Activated CD4-positive, alpha-beta memory T cell treated with anti-CD3 and anti-CD28 coated beads, Interleukin-2, amount 10 ng/mL, durations not matched to agents 7 days and 5 days (primary cell): Measurements from ENCODE around the gene PITHD1. TPM values are rescaled to one million over a fixed set of nuclear protein-coding genes. Genes with fewer than 3 reads are reported as not detected.
"Not testable (repeated sequence)": the region's sequence is repeated elsewhere in the genome, so short reads cannot be mapped to it uniquely, and the experiment has no call there.

ENCODE experiments used
- CTCF ChIA-PET: fragments of 350-600 bp; sonication (Branson Sonifier 250); formaldehyde crosslinking; loops from one replicate; lab custom pipeline; 2021; ENCODE audit warnings: antibody characterized with exemption, inconsistent platforms; lab: Charles Lee
- POLR2A ChIA-PET: fragments of 350-600 bp; sonication (Branson Sonifier 250); formaldehyde crosslinking; loops from one replicate; lab custom pipeline; 2021; ENCODE audit warnings: antibody characterized with exemption; lab: Charles Lee
- DNase-seq: peaks from one replicate; pipeline ENCODE4 v3.0.0-alpha.2; 2020
- H3K27ac Mint-ChIP-seq: one replicate; pipeline ENCODE4 v1.8.0; 2021; ENCODE audit warnings: mild to moderate bottlenecking, mixed read lengths
- H3K27me3 Mint-ChIP-seq: one replicate; pipeline ENCODE4 v1.8.0; 2021; ENCODE audit warnings: mixed read lengths
- H3K36me3 Mint-ChIP-seq: one replicate; pipeline ENCODE4 v1.8.0; 2021; ENCODE audit warnings: low read depth, mixed read lengths
- H3K4me1 Mint-ChIP-seq: one replicate; pipeline ENCODE4 v1.8.0; 2021; ENCODE audit warnings: mixed read lengths
- H3K4me3 Mint-ChIP-seq: one replicate; pipeline ENCODE4 v1.8.0; 2021; ENCODE audit warnings: mild to moderate bottlenecking, mixed read lengths
- H3K9me3 Mint-ChIP-seq: one replicate; pipeline ENCODE4 v1.8.0; 2021; ENCODE audit warnings: mixed read lengths
- total RNA-seq, 2 experiments: library from RNA; stranded (reverse); gene quantifications; one replicate each; pipeline ENCODE4 v1.2.3, GENCODE V29; 2021

Gene PITHD1
- total RNA-seq, 2 experiments from 2014 or later, result 50.0 to 51.6 TPM

DNA sequence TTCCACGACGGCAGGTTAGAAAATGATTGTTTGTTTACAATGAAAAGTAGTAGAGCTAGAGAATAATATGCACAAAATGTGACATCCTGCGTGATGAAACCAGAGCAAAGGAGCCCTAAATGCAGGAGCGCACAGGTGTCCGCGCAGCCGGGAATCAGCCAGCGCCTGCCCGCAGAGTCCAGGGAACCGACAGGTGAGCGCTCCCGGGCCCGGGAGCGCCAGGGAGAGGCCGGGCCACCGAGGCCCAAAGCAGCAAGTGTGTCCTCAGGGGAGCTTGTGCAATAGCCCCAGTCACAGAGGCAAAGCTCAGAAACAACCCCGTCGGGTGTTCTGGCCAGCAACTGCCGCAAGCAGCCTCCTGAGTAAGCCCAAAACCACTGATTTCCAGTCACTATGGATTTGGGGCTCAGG lies 23.1 kb downstream of the PITHD1 start:
- H3K9me3 Mint-ChIP-seq, result no peaks in the 10 kb centered on the region
- POLR2A ChIA-PET, result interaction anchor here (0.8 to 5.9 kb wide), 19 partner anchors 10 to 179 kb away, joined by 3 to 84 read pairs (median 7); partner anchors contain the start of genes ELOA, HMGCL, LYPLA2 and PITHD1
- H3K27ac Mint-ChIP-seq, result peak overlapping the region; percentile 61
- peaks cover 25% of the 10 kb centered on the region for H3K4me1 Mint-ChIP-seq
- DNase-seq, result no peak
- H3K27me3 Mint-ChIP-seq, result no peaks in the 10 kb centered on the region
- H3K36me3 Mint-ChIP-seq, result peaks cover 33% of the 10 kb centered on the region
- CTCF ChIA-PET, result interaction anchor here (1.3 to 4.4 kb wide), 8 partner anchors 9 to 262 kb away, joined by 3 to 39 read pairs (median 7); partner anchors contain the start of gene PITHD1
- H3K4me3 Mint-ChIP-seq, result peak overlapping the region; percentile 96

DNA sequence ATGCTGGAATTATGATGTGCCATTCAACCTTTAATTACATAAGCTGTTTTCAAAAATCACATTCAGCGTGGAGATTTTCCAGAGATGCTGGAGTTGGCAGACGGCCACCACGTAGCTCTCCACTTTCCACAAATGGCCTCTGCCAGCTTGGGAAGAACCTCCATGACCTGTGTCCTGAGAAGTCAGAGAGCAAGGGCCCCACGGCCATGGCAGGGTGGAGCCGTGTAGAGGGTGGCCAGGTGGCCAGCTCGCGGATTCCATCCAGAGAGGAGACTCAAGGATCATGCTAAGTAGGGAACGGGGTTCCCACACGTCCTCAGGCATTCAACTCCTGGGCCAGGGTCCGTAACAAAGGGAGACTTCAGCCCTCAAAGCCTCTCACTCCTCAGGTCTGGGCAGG lies 23.7 kb downstream of the PITHD1 start:
- H3K9me3 Mint-ChIP-seq, result no peaks in the 10 kb centered on the region
- POLR2A ChIA-PET, result interaction anchor here (1.1 to 5.9 kb wide), 13 partner anchors 9 to 174 kb away, joined by 4 to 84 read pairs (median 10); partner anchors contain the start of genes ELOA, HMGCL, LYPLA2 and PITHD1
- peak overlapping the region; percentile 96 for H3K4me3 Mint-ChIP-seq
- H3K27ac Mint-ChIP-seq, result no peak overlapping the region
- no peaks in the 10 kb centered on the region for H3K27me3 Mint-ChIP-seq
- H3K4me1 Mint-ChIP-seq, result peaks cover 22% of the 10 kb centered on the region
- CTCF ChIA-PET, result interaction anchor here (1.4 to 4.4 kb wide), 6 partner anchors 8 to 31 kb away, joined by 3 to 39 read pairs (median 8); partner anchors contain the start of gene PITHD1
- H3K36me3 Mint-ChIP-seq, result peaks cover 28% of the 10 kb centered on the region
- no peak for DNase-seq

DNA sequence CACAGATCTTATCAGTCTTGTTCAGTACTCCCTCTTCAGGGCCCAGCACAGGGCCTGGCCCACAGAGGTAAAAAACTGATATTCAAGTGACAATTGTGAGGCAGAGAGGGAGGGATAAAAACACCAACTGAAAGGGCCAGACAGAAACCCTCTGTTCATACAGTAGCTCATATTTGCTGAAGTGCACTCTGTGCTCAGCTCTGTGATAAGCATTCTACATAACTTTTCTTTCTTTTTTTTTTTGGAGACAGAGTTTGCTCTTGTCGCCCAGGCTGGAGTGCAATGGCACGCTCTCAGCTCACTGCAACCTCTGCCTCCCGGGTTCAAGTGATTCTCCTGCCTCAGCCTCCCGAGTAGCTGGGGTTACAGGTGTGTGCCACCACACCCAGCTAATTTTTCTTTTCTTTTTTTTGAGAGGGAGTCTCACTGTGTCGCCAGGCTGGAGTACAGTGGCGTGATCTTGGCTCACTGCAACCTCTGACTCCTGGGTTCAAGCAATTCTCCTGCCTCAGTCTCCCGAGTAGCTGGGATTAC lies 24.7 kb downstream of the PITHD1 start:
- Mint-ChIP-seq H3K4me3 (peak overlapping the region; percentile 52), H3K36me3 (peaks cover 20% of the 10 kb centered on the region)

DNA sequence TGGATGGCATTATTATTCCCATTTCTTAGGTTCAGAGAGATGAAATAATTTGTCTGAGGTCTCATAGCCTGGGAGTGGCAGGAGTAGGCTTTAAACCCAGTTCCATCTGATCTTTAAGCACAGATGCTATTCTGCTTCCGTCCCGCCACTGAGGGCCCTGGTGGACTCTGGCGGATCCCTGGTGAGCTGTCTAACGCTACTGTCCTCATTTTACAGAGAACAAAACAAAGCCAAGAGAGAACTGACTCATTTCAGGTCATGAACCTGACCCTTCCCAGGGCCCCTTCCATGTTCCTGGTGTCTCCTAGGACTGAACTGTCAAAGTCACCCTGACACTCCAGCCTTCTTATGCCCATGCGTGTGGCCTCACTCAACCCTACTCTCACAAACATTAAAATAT lies 25.5 kb downstream of the PITHD1 start:
- Mint-ChIP-seq H3K9me3 (no peaks in the 10 kb centered on the region), H3K4me1 (peaks cover 27% of the 10 kb centered on the region), H3K36me3 (peaks cover 17% of the 10 kb centered on the region), H3K4me3 (no peak overlapping the region), H3K27ac (no peak overlapping the region), H3K27me3 (no peaks in the 10 kb centered on the region)
- ChIA-PET POLR2A (interaction anchor here (5.9 kb wide), 1 partner anchor 14 kb away, joined by 84 read pairs; the partner anchor contains the start of gene LYPLA2), CTCF (interaction anchor here (1.6 kb wide), 1 partner anchor 22 kb away, joined by 4 read pairs; the partner anchor contains the start of gene HMGCL)
- no peak for DNase-seq

More for the DNA sequence above, 24.7 kb downstream of the PITHD1 start:
- CTCF ChIA-PET, result interaction anchor here (1.2 to 4.4 kb wide), 6 partner anchors 7 to 111 kb away, joined by 3 to 39 read pairs (median 6); partner anchors contain the start of genes HMGCL and PITHD1
- POLR2A ChIA-PET, result interaction anchor here (0.8 to 5.9 kb wide), 8 partner anchors 8 to 733 kb away, joined by 3 to 84 read pairs (median 16); partner anchors contain the start of genes ELOA, HMGCL, LYPLA2 and PITHD1
- peaks cover 27% of the 10 kb centered on the region for H3K4me1 Mint-ChIP-seq
- DNase-seq, H3K9me3 Mint-ChIP-seq, H3K27me3 Mint-ChIP-seq: not testable (repeated sequence)
- H3K27ac Mint-ChIP-seq, result peak overlapping the region; percentile 19

DNA sequence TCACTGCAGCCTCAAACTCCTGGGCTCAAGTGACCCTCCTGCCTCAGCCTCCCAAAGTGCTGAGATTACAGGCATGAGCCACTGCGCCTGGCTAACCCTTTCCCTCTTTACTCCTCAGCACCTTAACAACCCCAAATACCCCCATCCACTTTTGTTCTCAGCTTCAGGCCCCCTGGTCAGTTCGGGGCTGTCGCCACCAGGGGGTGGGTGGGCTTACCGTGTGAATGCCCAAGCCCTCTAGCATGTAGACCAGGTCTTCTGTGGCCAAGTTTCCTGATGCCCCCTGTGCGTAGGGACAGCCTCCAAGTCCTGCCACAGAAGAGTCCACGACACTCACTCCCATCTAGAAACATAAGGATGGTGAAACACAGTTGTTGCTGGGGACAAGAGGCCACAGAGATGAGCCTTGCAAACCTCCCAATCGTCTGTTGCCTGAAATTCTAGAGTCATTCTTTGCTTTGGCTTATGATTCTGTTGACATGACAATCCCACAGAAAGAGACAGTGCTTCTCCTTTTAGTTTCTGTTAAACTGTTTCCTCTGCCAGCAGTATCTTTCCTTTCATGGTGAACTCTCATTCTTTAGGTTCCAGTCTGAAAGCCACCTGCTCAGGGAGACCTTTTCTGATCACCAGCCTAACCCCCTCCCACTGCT lies 26.1 kb downstream of the PITHD1 start:
- ChIA-PET POLR2A (no interaction called here), CTCF (interaction anchor here (1.6 kb wide), 1 partner anchor 21 kb away, joined by 4 read pairs; the partner anchor contains the start of gene HMGCL)
- H3K36me3 Mint-ChIP-seq, result peaks cover 11% of the 10 kb centered on the region
- no peaks in the 10 kb centered on the region for H3K9me3 Mint-ChIP-seq
- no peak for DNase-seq
- no peak overlapping the region for H3K4me3 Mint-ChIP-seq
- H3K27me3 Mint-ChIP-seq, result no peaks in the 10 kb centered on the region
- H3K27ac Mint-ChIP-seq, result no peak overlapping the region
- H3K4me1 Mint-ChIP-seq, result peaks cover 21% of the 10 kb centered on the region

DNA sequence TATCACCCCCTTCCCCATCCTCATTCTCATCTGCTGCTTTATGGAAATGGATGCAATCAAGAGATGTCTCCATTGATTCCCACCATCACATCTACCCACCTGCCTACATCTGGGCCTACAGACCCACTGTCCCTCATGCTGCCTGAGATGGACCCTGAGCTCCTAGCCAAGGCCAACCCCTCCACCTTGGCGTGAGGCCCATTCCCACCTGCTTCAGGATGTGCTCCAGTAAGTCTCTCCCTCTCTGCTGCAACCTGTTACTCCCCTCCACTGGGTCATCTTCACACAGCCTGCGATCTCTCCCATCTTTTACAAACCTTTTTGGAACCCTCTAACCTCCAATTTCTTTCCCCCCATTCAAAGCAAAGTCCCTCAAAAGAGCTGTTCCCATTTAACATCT lies 26.8 kb downstream of the PITHD1 start:
- no peaks in the 10 kb centered on the region for H3K9me3 Mint-ChIP-seq
- CTCF ChIA-PET, result no interaction called here
- H3K27ac Mint-ChIP-seq, result no peak overlapping the region
- POLR2A ChIA-PET, result interaction anchor here (1.1 kb wide), 1 partner anchor 27 kb away, joined by 4 read pairs; the partner anchor contains the start of gene PITHD1
- H3K4me1 Mint-ChIP-seq, result peaks cover 21% of the 10 kb centered on the region
- peaks cover 6% of the 10 kb centered on the region for H3K36me3 Mint-ChIP-seq
- no peaks in the 10 kb centered on the region for H3K27me3 Mint-ChIP-seq
- DNase-seq, result no peak
- H3K4me3 Mint-ChIP-seq, result no peak overlapping the region

DNA sequence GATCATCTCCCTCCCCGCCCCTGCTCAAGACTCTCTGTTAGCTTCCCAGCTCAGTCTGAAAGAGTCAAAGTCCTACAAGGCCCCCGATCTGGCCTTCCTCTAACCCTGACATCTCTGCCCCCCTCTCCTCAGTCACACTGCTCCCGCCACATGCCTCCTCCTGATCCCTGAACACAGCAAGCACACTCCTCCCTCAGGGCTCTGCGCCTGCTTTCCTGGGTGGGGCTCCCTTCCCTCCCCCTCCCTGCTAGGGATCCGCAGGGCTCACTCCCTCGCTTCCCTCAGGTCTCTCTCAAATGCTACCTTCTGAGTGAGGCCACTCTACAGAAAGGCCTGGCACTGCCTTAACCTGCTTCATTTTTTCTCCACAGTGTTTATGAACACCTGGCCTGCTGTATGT lies 28.1 kb downstream of the PITHD1 start:
- POLR2A ChIA-PET, result interaction anchor here (0.9 to 2.7 kb wide), 3 partner anchors 7 to 28 kb away, joined by 3 to 10 read pairs (median 4); partner anchors contain the start of genes HMGCL and PITHD1
- H3K36me3 Mint-ChIP-seq, result peaks cover 11% of the 10 kb centered on the region
- no peak overlapping the region for H3K27ac Mint-ChIP-seq
- no peaks in the 10 kb centered on the region for H3K27me3 Mint-ChIP-seq
- H3K9me3 Mint-ChIP-seq, result no peaks in the 10 kb centered on the region
- no peak overlapping the region for H3K4me3 Mint-ChIP-seq
- CTCF ChIA-PET, result interaction anchor here (1.3 to 1.5 kb wide), 3 partner anchors 16 to 31 kb away, joined by 4 read pairs; no protein-coding TSS in a partner anchor
- peaks cover 21% of the 10 kb centered on the region for H3K4me1 Mint-ChIP-seq
- DNase-seq, result no peak

DNA sequence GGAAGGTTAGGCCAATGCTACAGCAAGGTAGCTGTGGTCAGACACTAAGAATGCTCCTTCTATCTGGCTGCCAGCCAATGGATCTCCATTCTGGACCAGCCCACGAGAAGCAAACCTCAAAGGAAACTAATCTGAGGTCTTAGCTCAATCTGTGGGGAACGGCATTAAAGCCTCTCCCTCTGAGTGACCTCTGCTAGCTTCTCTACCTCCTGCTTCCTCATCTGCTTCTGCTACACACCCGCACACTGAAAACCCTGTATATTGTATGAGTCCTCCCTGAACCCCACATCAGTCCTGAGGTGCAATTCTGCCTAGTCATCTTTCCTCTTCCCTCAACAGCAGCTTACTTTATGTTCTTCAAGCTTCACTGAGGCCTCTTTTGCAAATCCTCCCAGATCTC lies 29.2 kb downstream of the PITHD1 start:
- DNase-seq, result no peak
- Mint-ChIP-seq H3K4me1 (peaks cover 18% of the 10 kb centered on the region), H3K9me3 (no peaks in the 10 kb centered on the region), H3K27ac (no peak overlapping the region), H3K36me3 (peaks cover 16% of the 10 kb centered on the region), H3K4me3 (no peak overlapping the region), H3K27me3 (no peaks in the 10 kb centered on the region)
- ChIA-PET CTCF (interaction anchor here (0.5 to 2.3 kb wide), 11 partner anchors 9 to 435 kb away, joined by 3 to 9 read pairs (median 4); partner anchors contain the start of gene HMGCL), POLR2A (interaction anchor here (0.8 to 2.7 kb wide), 6 partner anchors 9 to 151 kb away, joined by 3 to 10 read pairs (median 3); partner anchors contain the start of genes HMGCL and PITHD1)

DNA sequence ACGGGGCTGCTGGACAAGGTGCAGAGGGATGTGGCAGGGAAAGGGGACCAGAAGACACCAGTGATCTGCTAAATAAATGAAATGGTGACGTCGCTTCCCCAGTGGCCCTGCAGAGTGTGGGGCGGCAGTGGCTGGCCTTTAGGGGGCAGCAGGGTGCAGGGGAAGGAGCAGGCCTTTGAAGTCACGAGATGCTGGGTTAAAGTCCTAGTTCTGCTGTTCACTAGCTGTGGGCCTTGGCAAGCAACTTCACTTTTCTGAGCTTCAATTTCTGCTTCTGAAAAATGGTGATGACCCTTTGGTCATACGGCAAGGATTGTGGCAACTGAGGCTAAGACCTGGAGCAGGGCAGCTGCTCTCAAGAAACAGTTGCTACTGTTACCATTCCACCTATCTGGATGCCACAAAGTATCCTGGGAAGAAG lies 31.5 kb downstream of the PITHD1 start:
- peaks cover 22% of the 10 kb centered on the region for H3K36me3 Mint-ChIP-seq
- DNase-seq, result peak; percentile 86
- H3K4me3 Mint-ChIP-seq, result no peak overlapping the region
- no peaks in the 10 kb centered on the region for H3K27me3 Mint-ChIP-seq
- H3K27ac Mint-ChIP-seq, result peak overlapping the region; percentile 28
- no peaks in the 10 kb centered on the region for H3K9me3 Mint-ChIP-seq
- CTCF ChIA-PET, result interaction anchor here (0.6 to 4.1 kb wide), 28 partner anchors 9 to 308 kb away, joined by 3 to 65 read pairs (median 5); partner anchors contain the start of genes CNR2, FUCA1, GALE and HMGCL
- POLR2A ChIA-PET, result interaction anchor here (0.5 to 3.6 kb wide), 6 partner anchors 8 to 697 kb away, joined by 3 to 26 read pairs (median 6); partner anchors contain the start of genes GALE, HMGCL, LYPLA2 and PITHD1
- peaks cover 16% of the 10 kb centered on the region for H3K4me1 Mint-ChIP-seq

DNA sequence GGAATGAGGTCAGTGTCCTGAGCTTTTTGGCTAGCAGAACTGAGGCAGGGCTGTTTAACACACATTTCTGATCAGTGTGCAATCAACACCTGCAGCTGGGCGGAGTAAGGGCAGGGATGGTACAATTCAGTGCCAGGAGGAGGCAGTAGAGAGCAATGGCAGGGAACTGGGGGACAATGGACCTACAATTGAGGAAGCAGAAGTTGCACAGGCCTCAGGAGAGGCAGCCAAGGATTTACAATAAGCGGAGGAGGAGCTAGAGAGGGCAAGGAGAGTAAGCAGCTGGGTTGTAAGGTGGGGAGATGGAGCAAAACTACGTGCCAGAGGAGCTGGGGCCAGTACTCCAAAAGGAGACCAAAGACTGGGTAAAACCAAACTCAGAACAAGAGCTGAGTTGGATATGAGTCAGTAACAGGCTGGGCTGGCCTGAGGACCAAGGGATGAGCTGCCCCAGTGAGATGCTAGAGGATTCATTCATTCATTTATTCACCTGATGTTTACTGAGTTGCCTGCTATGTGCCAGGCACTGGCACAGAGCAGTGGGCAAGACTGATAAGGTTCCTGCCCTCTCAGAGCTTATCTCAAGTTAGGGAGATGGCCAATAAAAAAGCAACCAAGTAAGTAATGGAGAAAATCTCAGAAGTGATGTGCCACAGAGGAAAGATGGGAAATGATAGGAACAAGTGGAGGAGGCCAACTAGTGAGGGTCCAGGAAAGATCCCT lies 32.8 kb downstream of the PITHD1 start:
- Mint-ChIP-seq H3K4me3 (no peak overlapping the region), H3K4me1 (peaks cover 16% of the 10 kb centered on the region), H3K36me3 (peaks cover 16% of the 10 kb centered on the region), H3K9me3 (no peaks in the 10 kb centered on the region), H3K27me3 (no peaks in the 10 kb centered on the region), H3K27ac (no peak overlapping the region)
- POLR2A ChIA-PET, result interaction anchor here (0.7 to 3.6 kb wide), 9 partner anchors 10 to 149 kb away, joined by 3 to 26 read pairs (median 4); partner anchors contain the start of genes FUCA1, GALE, HMGCL and LYPLA2
- CTCF ChIA-PET, result interaction anchor here (0.5 to 4.1 kb wide), 31 partner anchors 8 to 307 kb away, joined by 3 to 65 read pairs (median 5); partner anchors contain the start of genes CNR2, FUCA1, GALE and HMGCL
- peak; percentile 61 for DNase-seq

DNA sequence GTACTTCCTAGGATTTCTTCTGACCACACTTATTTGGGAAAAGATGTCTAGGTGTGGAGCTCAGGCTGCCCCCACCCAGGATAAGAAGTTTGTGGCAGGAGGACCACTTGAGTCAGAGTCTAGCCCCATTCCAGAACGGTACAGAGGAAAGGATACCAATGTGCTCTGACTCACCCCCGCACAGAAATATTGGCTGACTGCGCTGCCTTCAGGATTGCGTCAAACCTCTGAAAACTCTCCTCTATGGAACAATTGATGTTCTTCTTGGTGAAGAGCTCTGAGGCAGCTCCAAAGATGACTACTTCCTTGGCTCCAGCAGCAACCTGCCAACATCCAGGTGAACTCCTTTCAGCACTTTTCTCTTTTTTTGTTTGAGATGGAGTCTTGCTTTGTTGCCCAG lies 35.8 kb downstream of the PITHD1 start:
- Mint-ChIP-seq H3K4me3 (no peak overlapping the region), H3K36me3 (peaks cover 31% of the 10 kb centered on the region), H3K4me1 (peaks cover 9% of the 10 kb centered on the region), H3K27ac (no peak overlapping the region), H3K27me3 (no peaks in the 10 kb centered on the region), H3K9me3 (no peaks in the 10 kb centered on the region)
- CTCF ChIA-PET, result interaction anchor here (0.8 to 1.8 kb wide), 3 partner anchors 16 to 102 kb away, joined by 3 to 4 read pairs (median 3); no protein-coding TSS in a partner anchor
- DNase-seq, result no peak
- POLR2A ChIA-PET, result interaction anchor here (1.2 kb wide), 1 partner anchor 13 kb away, joined by 4 read pairs; the partner anchor contains the start of gene GALE
